OCI-LY7 (cell line): ENCODE data around the gene SC5D. TPM values are rescaled to one million over a fixed set of nuclear protein-coding genes. Genes with fewer than 3 reads are reported as not detected.

Source experiments
- BruUV-seq: library from RNA; stranded (reverse); fragments of 400-500 nt; replicated peaks from 2 replicates; lab custom pipeline; 2021; lab: Mats Ljungman, UMichigan
- CTCF ChIA-PET: fragments of 300-600 bp; sonication (Branson Sonifier 250); formaldehyde crosslinking; loops from one replicate; lab custom pipeline; 2022; ENCODE audit warnings: antibody characterized with exemption; ENCODE audit not compliant: unreplicated experiment; lab: Charles Lee
- POLR2A ChIA-PET: fragments of 300-600 bp; sonication (Branson Sonifier 250); formaldehyde crosslinking; loops from one replicate; lab custom pipeline; 2022; ENCODE audit warnings: antibody characterized with exemption; lab: Charles Lee
- DNase-seq: peaks from one replicate; pipeline ENCODE4 v3.0.0-alpha.2; 2015; ENCODE audit warnings: low spot score
- H2AFZ ChIP-seq: fragments of 200-600 bp; sonication (generic), shearing (Covaris generic); 2 replicates; pipeline ENCODE4 v1.6.1; 2014; ENCODE audit warnings: mild to moderate bottlenecking, antibody characterized with exemption, low read length, moderate library complexity
- H3K27ac ChIP-seq: fragments of 200-600 bp; sonication (generic); 2 replicates; pipeline ENCODE4 v1.5.1; 2014; ENCODE audit warnings: mixed run types, low read depth, mild to moderate bottlenecking, moderate library complexity, low read length, inconsistent platforms; ENCODE audit not compliant: poor library complexity, severe bottlenecking
- H3K36me3 ChIP-seq: fragments of 200-600 bp; sonication (generic); 2 replicates; pipeline ENCODE4 v1.6.1; 2014; ENCODE audit warnings: mild to moderate bottlenecking, antibody characterized with exemption, low read length, moderate library complexity, mixed read lengths; ENCODE audit not compliant: insufficient read depth
- H3K4me1 ChIP-seq: fragments of 200-600 bp; sonication (generic); 2 replicates; pipeline ENCODE4 v1.5.1; 2014; ENCODE audit warnings: mild to moderate bottlenecking, low read length; ENCODE audit not compliant: insufficient read depth, poor library complexity, severe bottlenecking
- H3K4me2 ChIP-seq: fragments of 200-600 bp; sonication (generic); 2 replicates; pipeline ENCODE4 v1.6.1; 2014; ENCODE audit warnings: mild to moderate bottlenecking, low read length
- H3K4me3 ChIP-seq: fragments of 200-600 bp; sonication (generic); 2 replicates; pipeline ENCODE4 v1.5.1; 2014; ENCODE audit warnings: mild to moderate bottlenecking, low read depth, low read length; ENCODE audit not compliant: poor library complexity, severe bottlenecking
- H3K79me2 ChIP-seq: fragments of 200-600 bp; sonication (generic); 2 replicates; pipeline ENCODE4 v1.6.1; 2016; ENCODE audit warnings: low read depth, mild to moderate bottlenecking, low read length, moderate library complexity, mixed read lengths; ENCODE audit not compliant: insufficient read depth
- H3K9me2 ChIP-seq: fragments of 200-600 bp; sonication (generic); 2 replicates; pipeline ENCODE4 v1.6.1; 2016; ENCODE audit warnings: mild to moderate bottlenecking, low read length, mixed read lengths; ENCODE audit not compliant: insufficient read depth
- H3K9me3 ChIP-seq: fragments of 200-600 bp; sonication (generic); 2 replicates; pipeline ENCODE4 v1.6.1; 2014; ENCODE audit warnings: mild to moderate bottlenecking, mixed run types, low read length, mixed read lengths
- H4K20me1 ChIP-seq: fragments of 200-600 bp; sonication (generic); 2 replicates; pipeline ENCODE4 v1.6.1; 2014; ENCODE audit warnings: mild to moderate bottlenecking, antibody characterized with exemption, low read length, moderate library complexity, mixed read lengths; ENCODE audit not compliant: insufficient read depth
- CTCF ChIP-seq: fragments of 200-600 bp; sonication (generic); conservative IDR thresholded peaks from 2 replicates; pipeline ENCODE4 v1.5.1; 2014; ENCODE audit warnings: mild to moderate bottlenecking, antibody characterized with exemption, low read length, moderate library complexity, mixed read lengths
- EZH2phosphoT487 ChIP-seq: fragments of 200-600 bp; sonication (generic); IDR thresholded peaks from 2 replicates; pipeline ENCODE4 v1.6.1; 2018; ENCODE audit warnings: low read depth, borderline replicate concordance, mild to moderate bottlenecking, mixed run types, antibody characterized with exemption, low read length, moderate library complexity, mixed read lengths
- intact Hi-C: fragments of 100-400 bp; cut with micrococcal nuclease; formaldehyde crosslinking; loops from one replicate; pipeline ENCODE4 v1.10.0; 2022; ENCODE audit not compliant: unreplicated experiment
- total RNA-seq, 2 experiments: library from RNA; depleted of rRNA in 1 of 2; stranded (reverse); fragments of >200 nt in 1 of 2; shearing (Covaris generic) in 1 of 2; gene quantifications; 2 replicates each; pipeline ENCODE4 v1.2.3, GENCODE V29; 2014 to 2022

SC5D gene
- total RNA-seq, 2 experiments from 2014 or later = 27.9 to 43.3 TPM

- POLR2A ChIA-PET = interaction anchor here (0.6 to 8.3 kb wide), 12 partner anchors 9 to 1421 kb away, joined by 3 to 70 read pairs (median 6); no protein-coding TSS in a partner anchor
- BruUV-seq = no TSS peak
- no peaks in the 10 kb centered on the region for H3K9me2 ChIP-seq
These were observed 42.6 kb downstream of the SC5D start for GRCh38 chr11:121334973-121335710.

GRCh38 chr11:121336279-121336937, 43.8 kb downstream of the SC5D start:
- TF ChIP-seq CTCF (0 out of 2 replicates have a peak, but pooled peaks have one; percentile 7), EZH2phosphoT487 (no peak)
- H3K27ac ChIP-seq = peak overlapping the region; percentile 63
- no TSS peak for BruUV-seq
- peak overlapping the region; percentile 33 for H3K4me2 ChIP-seq
- peak overlapping the region; percentile 87; the same call in 1 of the 2 replicates for H2AFZ ChIP-seq
- CTCF ChIA-PET = interaction anchor here (0.7 to 1.5 kb wide), 4 partner anchors 23 to 113 kb away, joined by 3 to 8 read pairs (median 3); no protein-coding TSS in a partner anchor
- H3K79me2 ChIP-seq = no peaks in the 10 kb centered on the region
- H3K9me3 ChIP-seq = no peaks in the 10 kb centered on the region
- H3K9me2 ChIP-seq = no peaks in the 10 kb centered on the region
- no peaks in the 10 kb centered on the region for H4K20me1 ChIP-seq
- H3K36me3 ChIP-seq = no peaks in the 10 kb centered on the region
- peak; percentile 44 for DNase-seq
- POLR2A ChIA-PET = interaction anchor here (0.6 to 8.3 kb wide), 22 partner anchors 9 to 236 kb away, joined by 3 to 70 read pairs (median 4); no protein-coding TSS in a partner anchor
- peak overlapping the region; percentile 12 for H3K4me3 ChIP-seq
- intact Hi-C loops = no loop called here
- H3K4me1 ChIP-seq = peaks cover 78% of the 10 kb centered on the region

More at GRCh38 chr11:121334973-121335710, 42.6 kb downstream of the SC5D start:
- Histone ChIP-seq H3K79me2 (no peaks in the 10 kb centered on the region), H3K9me3 (no peaks in the 10 kb centered on the region), H3K4me1 (peaks cover 65% of the 10 kb centered on the region), H3K27ac (peak overlapping the region; percentile 63), H2AFZ (peak overlapping the region; percentile 87; the same call in 1 of the 2 replicates), H3K4me3 (no peak overlapping the region), H4K20me1 (no peaks in the 10 kb centered on the region), H3K36me3 (no peaks in the 10 kb centered on the region), H3K4me2 (peak overlapping the region; percentile 33)
- DNase-seq = peak; percentile 43
- intact Hi-C loops = no loop called here
- CTCF ChIA-PET = interaction anchor here (1.1 kb wide), 1 partner anchor 33 kb away, joined by 3 read pairs; no protein-coding TSS in a partner anchor
- TF ChIP-seq CTCF (peak; percentile 78), EZH2phosphoT487 (no peak)
